GM12873 (cell line): ENCODE measurements around the gene TMEM132D.

ENCODE experiments used
- TF ChIP-seq, protein P1 (sequence below): IDR thresholded peaks from 2 replicates; pipeline ENCODE4 v1.5.1; 2012; ENCODE audit warnings: low read depth, mild to moderate bottlenecking, moderate library complexity, low read length, control low read depth; ENCODE audit not compliant: insufficient read depth; ENCODE audit errors: missing control alignments

TMEM132D gene

DNA sequence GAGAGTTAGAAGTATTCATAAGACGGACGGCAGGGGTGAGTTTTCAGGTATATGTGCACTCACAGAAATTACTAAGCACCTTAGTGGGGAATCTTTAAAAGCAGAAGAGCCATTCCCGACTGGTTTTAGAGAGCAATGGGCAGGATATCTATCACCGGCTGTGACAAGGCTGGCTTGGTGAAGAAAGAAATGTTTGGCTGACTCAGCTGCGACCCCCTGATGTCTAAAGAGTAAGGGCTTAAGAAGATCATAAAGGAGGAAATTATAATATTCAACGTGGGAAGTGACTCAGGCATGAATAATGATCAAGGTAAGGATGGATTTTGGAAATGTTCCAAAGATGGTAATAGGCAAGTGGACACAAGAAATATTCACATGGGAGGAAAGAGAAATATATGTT, 407.6 kb downstream of the TMEM132D start:
- TF ChIP-seq, protein P1, sequence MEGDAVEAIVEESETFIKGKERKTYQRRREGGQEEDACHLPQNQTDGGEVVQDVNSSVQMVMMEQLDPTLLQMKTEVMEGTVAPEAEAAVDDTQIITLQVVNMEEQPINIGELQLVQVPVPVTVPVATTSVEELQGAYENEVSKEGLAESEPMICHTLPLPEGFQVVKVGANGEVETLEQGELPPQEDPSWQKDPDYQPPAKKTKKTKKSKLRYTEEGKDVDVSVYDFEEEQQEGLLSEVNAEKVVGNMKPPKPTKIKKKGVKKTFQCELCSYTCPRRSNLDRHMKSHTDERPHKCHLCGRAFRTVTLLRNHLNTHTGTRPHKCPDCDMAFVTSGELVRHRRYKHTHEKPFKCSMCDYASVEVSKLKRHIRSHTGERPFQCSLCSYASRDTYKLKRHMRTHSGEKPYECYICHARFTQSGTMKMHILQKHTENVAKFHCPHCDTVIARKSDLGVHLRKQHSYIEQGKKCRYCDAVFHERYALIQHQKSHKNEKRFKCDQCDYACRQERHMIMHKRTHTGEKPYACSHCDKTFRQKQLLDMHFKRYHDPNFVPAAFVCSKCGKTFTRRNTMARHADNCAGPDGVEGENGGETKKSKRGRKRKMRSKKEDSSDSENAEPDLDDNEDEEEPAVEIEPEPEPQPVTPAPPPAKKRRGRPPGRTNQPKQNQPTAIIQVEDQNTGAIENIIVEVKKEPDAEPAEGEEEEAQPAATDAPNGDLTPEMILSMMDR: no peak

GRCh38 chr12:129494766-129495165, 409.1 kb downstream of the TMEM132D start:
- TF ChIP-seq, protein P1: no peak

- TF ChIP-seq, protein P1: no peak
Measured at GRCh38 chr12:129494260-129494659, 409.6 kb downstream of the TMEM132D start.

DNA sequence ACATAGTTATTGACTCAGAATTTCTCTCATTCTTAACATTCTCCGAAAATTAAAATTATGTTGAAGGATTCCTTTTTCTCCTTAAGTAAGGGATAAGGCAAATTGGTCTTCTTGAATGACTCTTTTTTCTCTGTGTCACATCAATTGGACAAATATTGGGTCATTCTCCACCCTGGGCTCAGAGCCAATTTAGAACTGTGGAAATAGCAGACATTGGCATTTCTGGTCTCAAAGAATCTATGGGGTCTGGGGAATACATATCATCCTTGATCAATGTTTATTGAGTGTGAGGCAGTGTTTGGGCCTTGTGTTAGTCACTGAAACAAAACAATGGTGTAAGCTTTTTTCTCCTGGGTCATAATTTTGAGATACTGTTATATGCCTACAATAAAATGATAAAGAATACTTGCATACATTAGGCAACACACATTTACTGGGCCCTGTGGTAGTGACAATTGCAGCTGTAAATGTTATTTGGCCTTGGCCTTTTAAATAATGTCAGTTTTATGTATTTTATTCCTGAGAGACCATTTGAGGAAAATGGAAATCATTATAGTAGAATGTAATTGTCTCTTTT, 414.6 kb downstream of the TMEM132D start:
- TF ChIP-seq, protein P1: no peak

DNA sequence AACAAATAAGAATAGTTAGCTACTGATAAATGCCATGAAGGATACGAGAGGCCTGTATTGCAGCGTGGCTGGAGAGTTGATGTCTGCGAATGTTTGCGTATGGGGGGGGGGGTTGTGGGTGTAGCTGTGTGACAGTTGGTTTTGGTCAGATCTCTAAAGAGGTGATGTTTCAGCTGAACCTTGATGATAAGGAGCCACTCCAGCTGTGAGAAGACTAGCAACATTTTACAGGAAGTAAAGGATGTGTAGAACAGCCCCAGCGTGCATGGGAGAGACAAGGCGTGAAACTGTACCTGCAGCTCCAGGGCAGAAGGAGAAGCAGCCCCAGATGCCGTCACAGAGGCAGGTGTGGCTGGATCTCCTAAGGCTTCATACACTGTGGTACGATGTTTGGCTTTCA, 416.9 kb downstream of the TMEM132D start:
- TF ChIP-seq, protein P1: no peak

DNA sequence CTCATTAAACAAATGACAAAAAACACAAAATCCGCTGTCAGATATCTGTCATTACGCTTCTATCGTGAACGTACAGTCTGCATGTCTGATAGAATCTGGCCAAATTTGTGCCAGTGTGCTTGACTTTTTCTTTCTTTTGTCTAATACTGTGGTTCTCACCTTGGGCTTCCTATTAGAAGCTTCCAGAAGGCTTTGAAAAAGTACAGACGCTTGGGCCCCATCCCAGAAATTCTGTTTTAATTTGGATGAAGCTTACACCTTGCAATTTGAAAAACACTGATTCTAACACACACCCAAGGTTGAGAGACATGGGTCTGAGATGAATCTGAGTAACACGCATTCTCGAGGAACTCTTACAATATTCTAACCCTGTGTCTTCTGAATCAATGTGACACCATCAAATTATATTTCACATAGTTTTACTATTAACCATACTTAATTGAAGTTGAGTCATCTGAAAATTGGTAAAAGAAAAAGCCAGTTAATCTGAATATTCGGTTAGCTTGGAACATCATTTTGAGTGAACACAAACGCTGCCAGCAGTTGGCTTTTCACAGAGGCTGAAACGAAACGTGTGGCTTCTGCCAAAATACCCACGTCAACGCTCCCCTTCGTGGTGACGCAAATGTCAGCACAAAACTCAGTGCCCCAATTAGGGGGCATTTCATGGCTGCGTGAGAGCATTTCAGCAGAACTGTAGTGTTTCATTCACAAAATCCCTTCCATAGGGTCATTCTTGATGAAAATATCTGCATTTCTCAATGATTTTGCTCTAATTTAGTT, 420.5 kb downstream of the TMEM132D start:
- TF ChIP-seq, protein P1: no peak

- TF ChIP-seq, protein P1: no peak
Measured at GRCh38 chr12:129481921-129482320, 421.9 kb downstream of the TMEM132D start.
